IgD-negative memory B cell (primary cell): ENCODE results near the gene BTF3. TPM values are rescaled to one million over a fixed set of nuclear protein-coding genes. Genes with fewer than 3 reads are reported as not detected.
"Not testable (repeated sequence)": the region's sequence is repeated elsewhere in the genome, so short reads cannot be mapped to it uniquely, and the experiment has no call there.

Experiments used
- H3K27ac Mint-ChIP-seq, 3 donors: one replicate each; pipeline ENCODE4 v1.8.0; 2020 to 2022; ENCODE audit warnings: mild to moderate bottlenecking in 3 of 3, mixed read lengths in 3 of 3, moderate library complexity in 1 of 3
- H3K27me3 Mint-ChIP-seq: one replicate; pipeline ENCODE4 v1.8.0; 2021; ENCODE audit warnings: mixed read lengths
- H3K36me3 Mint-ChIP-seq: one replicate; pipeline ENCODE4 v1.8.0; 2020; ENCODE audit warnings: mild to moderate bottlenecking, mixed read lengths
- H3K4me1 Mint-ChIP-seq, 3 donors: one replicate each; pipeline ENCODE4 v1.8.0; 2020 to 2022; ENCODE audit warnings: mixed read lengths in 3 of 3, mild to moderate bottlenecking in 1 of 3
- H3K4me3 Mint-ChIP-seq, 4 donors: one replicate each; pipeline ENCODE4 v1.8.0; 2020 to 2022; ENCODE audit warnings: mild to moderate bottlenecking in 4 of 4, mixed read lengths in 4 of 4, moderate library complexity in 3 of 4
- H3K9me3 Mint-ChIP-seq, 3 donors: one replicate each; pipeline ENCODE4 v1.8.0; 2020 to 2021; ENCODE audit warnings: mixed read lengths in 3 of 3, mild to moderate bottlenecking in 1 of 3
- polyA plus RNA-seq: library from polyadenylated mRNA; unstranded; fragments of 300-500 nt; fragmentation: Illumina TruSeq; gene quantifications from one replicate; pipeline ENCODE4 v1.2.3, GENCODE V29; 2021

Gene BTF3
- polyA plus RNA-seq, 1 donor from 2014 or later: 735 TPM

DNA sequence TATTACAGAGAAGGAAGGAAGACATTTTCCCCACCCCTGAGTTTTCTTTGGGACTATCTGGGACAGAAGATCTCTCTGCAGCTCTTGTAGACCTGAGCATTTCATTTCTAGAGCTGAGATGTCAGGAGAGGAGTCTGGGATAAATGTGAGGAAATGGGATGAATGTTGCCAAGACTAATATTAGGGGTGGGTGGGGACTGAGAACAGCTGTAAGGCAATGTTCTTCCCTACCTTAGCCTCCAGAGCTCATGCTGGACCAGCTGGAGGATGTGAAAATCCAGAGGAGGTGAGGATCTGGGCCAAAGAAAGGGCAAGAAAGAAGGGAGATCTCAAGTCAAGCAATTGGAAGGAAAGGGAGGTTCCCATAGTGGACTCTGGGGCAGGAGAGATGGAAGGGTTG lies 26.6 kb upstream of the BTF3 start:
- Mint-ChIP-seq H3K4me1 (no peaks in the 10 kb centered on the region), H3K27ac (peak overlapping the region in 1 of 3 donors; percentile 29), H3K27me3 (no peaks in the 10 kb centered on the region), H3K36me3 (peaks cover 2% of the 10 kb centered on the region), H3K4me3 (no peak overlapping the region), H3K9me3 (peaks cover 0 to 2% (median 0%) of the 10 kb centered on the region in 3 donors)

GRCh38 chr5:73472116-73472515 lies 26.1 kb upstream of the BTF3 start:
- H3K27me3 Mint-ChIP-seq: no peaks in the 10 kb centered on the region
- H3K27ac Mint-ChIP-seq: peak overlapping the region in 1 of 3 donors; percentile 29
- no peak overlapping the region for H3K4me3 Mint-ChIP-seq
- H3K4me1 Mint-ChIP-seq: no peaks in the 10 kb centered on the region
- peaks cover 0 to 2% (median 0%) of the 10 kb centered on the region in 3 donors for H3K9me3 Mint-ChIP-seq
- peaks cover 2% of the 10 kb centered on the region for H3K36me3 Mint-ChIP-seq

- Mint-ChIP-seq H3K9me3 (no peaks in the 10 kb centered on the region), H3K4me3 (no peak overlapping the region), H3K27me3 (peaks cover 11% of the 10 kb centered on the region), H3K27ac (no peak overlapping the region), H3K36me3 (no peaks in the 10 kb centered on the region), H3K4me1 (no peaks in the 10 kb centered on the region)
Observed at GRCh38 chr5:73480500-73480899, 17.7 kb upstream of the BTF3 start.

GRCh38 chr5:73482383-73483136 lies 15.7 kb upstream of the BTF3 start:
- Mint-ChIP-seq H3K36me3 (no peaks in the 10 kb centered on the region), H3K9me3 (peaks cover 0 to 2% (median 0%) of the 10 kb centered on the region in 3 donors), H3K4me1 (no peaks in the 10 kb centered on the region), H3K27ac (no peak overlapping the region), H3K27me3 (peaks cover 13% of the 10 kb centered on the region), H3K4me3 (no peak overlapping the region)

DNA sequence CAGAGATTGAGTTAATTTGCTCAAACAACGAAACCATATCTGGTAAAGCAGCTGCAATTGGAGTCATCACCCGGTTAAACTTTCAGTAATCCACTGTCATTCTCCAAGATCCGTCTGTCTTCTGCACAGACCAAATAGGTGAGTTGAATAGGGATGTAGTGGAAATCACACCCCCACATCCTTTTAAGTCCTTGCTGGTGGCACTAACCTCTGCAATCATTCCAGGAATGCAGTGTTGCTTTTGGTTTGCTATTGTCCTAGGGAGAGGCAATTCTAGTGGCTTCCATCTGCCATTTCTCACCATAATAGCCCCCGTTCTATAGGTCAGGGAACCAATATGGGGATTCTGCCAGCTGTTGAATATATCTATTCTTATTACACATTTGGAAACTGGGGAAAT lies 14.6 kb upstream of the BTF3 start:
- Mint-ChIP-seq H3K27me3 (peaks cover 15% of the 10 kb centered on the region), H3K27ac (no peak overlapping the region), H3K36me3 (peaks cover under 1% of the 10 kb centered on the region), H3K4me3 (no peak overlapping the region), H3K4me1 (no peaks in the 10 kb centered on the region), H3K9me3 (peaks cover 0 to 2% (median 0%) of the 10 kb centered on the region in 3 donors)

GRCh38 chr5:73484511-73484910 lies 13.7 kb upstream of the BTF3 start:
- Mint-ChIP-seq H3K36me3 (peaks cover 2% of the 10 kb centered on the region), H3K27ac (no peak overlapping the region), H3K27me3 (peaks cover 13% of the 10 kb centered on the region), H3K9me3 (peaks cover 0 to 2% (median 0%) of the 10 kb centered on the region in 3 donors), H3K4me3 (no peak overlapping the region), H3K4me1 (no peaks in the 10 kb centered on the region)

DNA sequence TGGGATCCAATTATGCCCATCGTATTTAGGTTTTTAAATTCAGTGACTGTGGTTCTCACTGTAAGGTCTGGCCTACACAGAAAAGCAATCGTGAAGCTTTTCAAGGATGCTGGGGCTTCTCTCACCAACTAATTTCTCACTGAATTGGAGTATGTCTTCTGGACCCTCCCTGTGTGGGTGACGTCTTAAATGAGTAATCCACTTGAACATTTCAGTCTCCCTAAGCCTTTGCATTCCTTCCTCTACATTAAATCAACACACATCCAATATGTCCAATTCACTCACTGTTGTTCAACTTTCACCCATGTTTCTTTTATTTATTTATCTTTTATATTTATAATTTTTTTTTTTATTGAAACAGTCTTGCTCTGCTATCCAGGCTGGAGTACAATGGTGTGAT lies 12.5 kb upstream of the BTF3 start:
- Mint-ChIP-seq H3K27ac (no peak overlapping the region), H3K4me1 (no peaks in the 10 kb centered on the region), H3K36me3 (peaks cover 2% of the 10 kb centered on the region), H3K27me3 (peaks cover 12% of the 10 kb centered on the region), H3K4me3 (no peak overlapping the region), H3K9me3 (peaks cover 0 to 2% (median 0%) of the 10 kb centered on the region in 3 donors)

GRCh38 chr5:73486119-73486899 lies 11.9 kb upstream of the BTF3 start:
- no peaks in the 10 kb centered on the region for H3K4me1 Mint-ChIP-seq
- H3K4me3 Mint-ChIP-seq: no peak overlapping the region
- H3K36me3 Mint-ChIP-seq: peaks cover 2% of the 10 kb centered on the region
- peaks cover 0 to 2% (median 0%) of the 10 kb centered on the region in 3 donors for H3K9me3 Mint-ChIP-seq
- H3K27me3 Mint-ChIP-seq: peaks cover 12% of the 10 kb centered on the region
- no peak overlapping the region for H3K27ac Mint-ChIP-seq

DNA sequence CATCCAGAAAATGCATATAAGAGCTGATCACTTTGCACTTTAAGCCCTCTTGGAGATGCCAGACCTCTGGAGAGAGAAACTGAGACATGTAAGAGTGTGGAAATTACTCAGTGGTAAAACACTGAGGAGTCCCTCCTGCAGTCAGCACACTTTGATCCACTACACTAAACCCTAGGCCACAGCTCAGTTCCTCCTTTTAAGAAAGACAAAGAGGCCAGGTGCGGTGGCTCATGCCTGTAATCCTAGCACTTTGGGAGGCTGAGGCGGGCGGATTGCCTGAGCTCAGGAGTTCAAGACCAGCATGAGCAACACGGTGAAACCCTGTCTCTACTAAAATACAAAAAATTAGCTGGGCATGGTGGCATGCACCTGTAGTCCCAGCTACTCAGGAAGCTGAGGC lies 11.0 kb upstream of the BTF3 start:
- H3K27me3 Mint-ChIP-seq, H3K4me3 Mint-ChIP-seq, H3K4me1 Mint-ChIP-seq: not testable (repeated sequence)

DNA sequence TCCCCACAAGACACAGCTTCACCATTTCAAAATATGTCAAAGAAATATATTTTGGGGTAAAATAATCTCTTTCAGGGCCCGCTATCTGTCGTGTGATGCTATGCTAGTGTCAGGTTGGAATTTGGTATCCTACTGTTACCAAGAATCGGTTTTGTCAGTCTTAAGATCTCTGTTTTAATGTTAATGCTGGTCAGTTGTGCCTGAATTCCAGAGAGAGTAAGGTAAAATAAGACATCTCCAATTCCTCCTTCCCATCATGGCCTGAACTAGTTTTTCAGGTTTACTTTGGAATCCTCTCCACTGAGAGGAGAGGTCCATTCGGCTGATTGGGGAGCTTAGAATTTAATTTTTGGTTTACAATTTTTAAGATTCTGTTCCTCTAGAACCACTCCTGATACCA lies 10.4 kb upstream of the BTF3 start:
- Mint-ChIP-seq H3K4me3 (no peak overlapping the region), H3K27ac (no peak overlapping the region), H3K36me3 (peaks cover 2% of the 10 kb centered on the region), H3K4me1 (no peaks in the 10 kb centered on the region), H3K27me3 (peaks cover 5% of the 10 kb centered on the region), H3K9me3 (peaks cover 0 to 2% (median 0%) of the 10 kb centered on the region in 3 donors)

More for the DNA sequence above, 11.0 kb upstream of the BTF3 start:
- H3K9me3 Mint-ChIP-seq, H3K36me3 Mint-ChIP-seq, H3K27ac Mint-ChIP-seq: not testable (repeated sequence)

- peaks cover 2% of the 10 kb centered on the region for H3K36me3 Mint-ChIP-seq
- H3K27me3 Mint-ChIP-seq: peaks cover 5% of the 10 kb centered on the region
- H3K27ac Mint-ChIP-seq: no peak overlapping the region
- H3K4me3 Mint-ChIP-seq: no peak overlapping the region
- H3K9me3 Mint-ChIP-seq: peaks cover 0 to 2% (median 0%) of the 10 kb centered on the region in 3 donors
- H3K4me1 Mint-ChIP-seq: no peaks in the 10 kb centered on the region
Observed at GRCh38 chr5:73488806-73489205, 9.4 kb upstream of the BTF3 start.

GRCh38 chr5:73490088-73490487 lies 8.2 kb upstream of the BTF3 start:
- Mint-ChIP-seq H3K4me1 (no peaks in the 10 kb centered on the region), H3K27me3 (peaks cover 5% of the 10 kb centered on the region), H3K9me3 (peaks cover 0 to 2% (median 0%) of the 10 kb centered on the region in 3 donors), H3K4me3 (no peak overlapping the region), H3K36me3 (peaks cover 2% of the 10 kb centered on the region), H3K27ac (no peak overlapping the region)

DNA sequence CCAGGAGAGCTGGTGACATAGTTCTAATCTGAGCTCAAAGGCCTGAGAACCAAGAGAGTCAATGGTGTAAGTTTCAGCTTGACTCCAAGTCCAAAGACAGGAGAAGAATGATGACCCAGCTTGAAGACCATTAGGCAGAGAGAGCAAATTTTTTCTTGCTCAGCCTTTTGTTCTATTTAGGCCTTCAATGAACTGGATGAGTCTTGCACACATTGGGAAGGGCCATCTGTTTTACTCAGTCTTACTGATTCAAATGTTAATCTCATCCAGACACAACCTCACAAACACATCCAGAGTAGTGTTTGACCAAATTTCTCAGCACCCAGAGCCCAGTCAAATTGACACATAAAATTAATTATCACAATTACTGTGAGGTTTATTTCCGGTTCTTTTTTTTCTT lies 7.1 kb upstream of the BTF3 start:
- Mint-ChIP-seq H3K9me3 (peaks cover 0 to 2% (median 0%) of the 10 kb centered on the region in 3 donors), H3K27ac (no peak overlapping the region), H3K27me3 (peaks cover 5% of the 10 kb centered on the region), H3K36me3 (peaks cover 2% of the 10 kb centered on the region), H3K4me1 (no peaks in the 10 kb centered on the region), H3K4me3 (no peak overlapping the region)

DNA sequence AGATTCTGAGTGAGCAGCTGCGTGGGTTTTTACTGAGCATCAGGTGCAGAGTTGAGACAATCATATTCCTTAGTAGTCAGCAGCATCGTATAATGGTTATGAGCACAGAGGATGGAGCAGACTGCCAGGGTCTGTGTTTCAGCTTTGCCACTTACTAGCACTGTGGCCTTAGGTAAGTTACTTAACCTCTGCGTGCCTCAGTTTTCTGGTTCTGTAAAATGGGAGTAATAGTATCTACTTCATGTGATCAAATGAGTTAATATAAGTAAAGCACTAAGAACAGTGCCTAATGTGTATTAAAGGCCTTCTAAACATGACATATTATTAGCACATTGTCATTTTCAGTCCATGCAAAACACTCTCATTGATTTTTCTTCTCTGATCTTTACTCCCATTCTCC lies 4.8 kb upstream of the BTF3 start:
- H3K27ac Mint-ChIP-seq: no peak overlapping the region
- H3K27me3 Mint-ChIP-seq: no peaks in the 10 kb centered on the region
- peaks cover 6 to 8% (median 7%) of the 10 kb centered on the region in 3 donors for H3K4me1 Mint-ChIP-seq
- H3K36me3 Mint-ChIP-seq: peaks cover 2% of the 10 kb centered on the region
- peaks cover 0 to 4% (median 0%) of the 10 kb centered on the region in 3 donors for H3K9me3 Mint-ChIP-seq
- no peak overlapping the region for H3K4me3 Mint-ChIP-seq

- Mint-ChIP-seq H3K4me1 (peaks cover 10 to 14% (median 14%) of the 10 kb centered on the region in 3 donors), H3K9me3 (peaks cover 0 to 4% (median 0%) of the 10 kb centered on the region in 3 donors), H3K4me3 (no peak overlapping the region), H3K27me3 (no peaks in the 10 kb centered on the region), H3K27ac (no peak overlapping the region), H3K36me3 (peaks cover 3% of the 10 kb centered on the region)
Observed at GRCh38 chr5:73494721-73495120, 3.5 kb upstream of the BTF3 start.
